HG03565 (cell line): ENCODE measurements around the gene CHST12.
"Not testable (repeated sequence)": the region's sequence is repeated elsewhere in the genome, so short reads cannot be mapped to it uniquely, and the experiment has no call there.

ENCODE experiments used
- ATAC-seq: cut with Tn5 transposase; IDR thresholded peaks from one replicate; pipeline ENCODE4 v1.9.1; 2021; ENCODE audit warnings: mild to moderate bottlenecking, moderate library complexity; ENCODE audit not compliant: unreplicated experiment

The CHST12 gene

DNA sequence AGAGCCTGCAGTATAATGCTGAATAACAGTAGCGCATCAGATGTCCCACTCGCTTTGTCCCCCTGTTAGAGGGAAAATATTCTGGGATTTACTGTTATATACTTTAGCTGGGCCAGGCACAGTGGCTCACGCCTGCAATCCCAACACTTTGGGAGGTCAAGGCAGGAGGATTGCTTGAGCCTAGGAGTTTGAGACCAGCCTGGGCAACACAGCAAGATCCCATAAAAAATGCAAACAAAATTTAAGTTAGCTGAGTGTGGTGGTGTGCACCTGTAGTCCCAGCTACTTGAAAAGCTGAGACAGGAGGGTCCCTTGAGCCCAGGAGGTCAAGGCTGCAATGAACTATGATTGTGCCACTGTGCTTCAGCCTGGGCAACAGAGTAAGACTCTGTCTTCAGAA is 50.4 kb downstream of the CHST12 start:
- ATAC-seq: not testable (repeated sequence)

DNA sequence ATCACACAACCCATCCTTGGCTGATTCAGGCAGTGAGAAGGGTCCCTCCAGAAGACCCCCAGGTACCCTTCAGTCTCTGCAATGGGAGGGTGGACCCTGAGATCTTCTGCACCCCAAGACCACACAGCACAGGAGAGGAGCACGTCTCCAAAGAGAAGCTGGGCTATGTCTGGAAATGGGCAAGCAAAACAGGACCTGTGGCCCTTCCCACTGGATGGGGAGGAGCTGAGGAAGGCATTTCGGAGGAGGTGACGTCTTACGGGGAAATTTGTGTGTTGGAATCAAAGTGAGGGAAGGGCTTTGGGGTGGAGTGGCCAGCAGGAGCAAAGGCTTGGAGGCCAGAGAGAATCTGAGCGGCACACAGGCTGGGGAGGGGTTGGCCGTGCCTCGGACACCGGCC is 56.3 kb downstream of the CHST12 start:
- no peak for ATAC-seq

DNA sequence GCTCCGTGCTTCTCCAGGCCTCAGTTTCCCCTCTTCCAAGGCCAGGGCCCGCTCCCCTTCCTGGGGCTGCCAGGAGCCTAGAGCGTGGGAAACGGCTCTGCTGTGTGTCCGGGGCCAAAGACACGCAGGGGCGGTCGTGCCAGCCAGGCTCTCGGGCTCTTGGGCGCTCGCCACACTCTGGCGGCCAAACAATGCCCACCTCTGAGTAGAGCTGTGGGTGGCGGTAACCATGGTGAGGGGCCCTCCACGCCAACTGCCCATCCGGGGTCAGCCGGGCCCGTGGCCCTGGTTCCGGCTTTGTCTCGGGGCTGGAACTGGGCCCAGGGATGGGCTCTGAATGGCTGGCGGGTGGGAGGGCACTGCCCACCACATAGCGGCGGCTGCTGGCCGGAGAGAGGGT is 56.8 kb downstream of the CHST12 start:
- ATAC-seq: no peak

DNA sequence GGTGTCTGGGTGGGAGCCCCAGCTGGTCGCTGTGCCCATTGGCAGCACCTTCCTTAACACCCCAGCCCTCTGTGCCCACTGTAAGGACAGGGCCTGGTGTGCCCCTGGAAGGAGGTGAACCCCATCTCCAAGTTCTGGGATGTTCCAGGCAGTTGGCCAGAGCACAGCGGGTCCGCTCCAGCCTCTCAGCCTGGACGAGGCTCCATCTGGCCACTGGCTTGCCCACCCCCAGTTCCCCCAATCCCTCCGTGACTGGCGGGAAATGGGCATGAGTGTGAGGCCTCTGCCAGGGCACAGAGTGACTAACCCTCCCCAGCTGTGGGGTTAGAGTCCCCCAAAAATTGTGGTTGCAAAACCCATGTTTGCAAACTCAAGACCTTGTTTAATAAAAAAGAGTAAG is 57.2 kb downstream of the CHST12 start:
- ATAC-seq: no peak

DNA sequence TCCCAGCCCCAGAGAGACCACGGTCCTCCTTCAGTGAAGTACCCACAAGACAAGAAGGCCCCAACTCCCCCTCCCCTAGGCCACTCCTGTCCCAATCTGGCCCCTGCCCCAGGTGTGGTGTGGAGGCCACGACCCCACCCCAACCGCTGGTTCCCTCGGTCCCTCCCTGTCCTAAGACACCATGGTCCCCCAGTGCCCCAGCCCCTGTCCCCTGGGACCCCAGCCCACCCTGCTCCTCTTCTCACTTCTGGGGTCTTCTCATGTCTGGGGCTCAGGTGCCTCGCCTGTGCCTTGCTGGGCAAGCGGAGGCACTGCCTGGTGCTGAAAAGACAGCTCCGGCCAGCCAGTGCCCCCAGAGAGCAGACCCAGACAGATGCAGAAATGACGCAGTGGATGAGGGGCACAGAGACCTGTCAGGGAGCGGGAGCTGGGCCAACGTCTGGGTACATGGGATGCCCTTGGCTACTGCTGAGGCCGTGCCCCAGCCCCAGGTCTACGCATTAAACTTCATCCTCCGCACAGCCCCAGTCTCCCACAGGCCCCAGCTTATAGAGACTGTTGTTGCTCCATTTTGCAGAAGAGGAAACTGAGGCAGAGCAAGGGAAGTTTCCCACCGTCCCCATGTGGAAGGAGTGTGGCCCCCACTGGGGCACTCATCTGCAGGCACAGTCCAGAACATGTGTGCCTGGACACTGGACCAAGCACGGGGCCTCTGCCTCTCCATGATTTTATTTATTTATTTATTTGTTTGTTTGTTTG is 58.0 kb downstream of the CHST12 start:
- ATAC-seq: no peak

DNA sequence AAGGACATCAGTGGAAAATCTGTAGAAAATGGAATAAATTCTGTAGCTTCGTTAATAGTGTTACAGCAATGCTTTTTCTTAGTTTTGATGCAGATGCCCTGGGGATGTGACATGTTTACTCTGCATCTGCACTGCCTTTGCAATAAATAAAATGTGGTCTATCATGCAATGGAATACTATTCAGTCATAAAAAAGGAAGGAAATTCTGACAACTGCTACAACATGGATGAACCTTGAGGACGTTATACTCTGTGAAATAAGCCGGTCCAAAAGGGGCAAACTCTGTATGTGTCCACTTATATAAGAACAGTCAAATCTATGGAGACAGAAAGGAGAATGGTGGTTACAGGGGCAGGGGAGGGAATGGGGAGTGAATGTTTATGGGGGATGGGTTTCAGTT is 59.3 kb downstream of the CHST12 start:
- ATAC-seq: no peak

DNA sequence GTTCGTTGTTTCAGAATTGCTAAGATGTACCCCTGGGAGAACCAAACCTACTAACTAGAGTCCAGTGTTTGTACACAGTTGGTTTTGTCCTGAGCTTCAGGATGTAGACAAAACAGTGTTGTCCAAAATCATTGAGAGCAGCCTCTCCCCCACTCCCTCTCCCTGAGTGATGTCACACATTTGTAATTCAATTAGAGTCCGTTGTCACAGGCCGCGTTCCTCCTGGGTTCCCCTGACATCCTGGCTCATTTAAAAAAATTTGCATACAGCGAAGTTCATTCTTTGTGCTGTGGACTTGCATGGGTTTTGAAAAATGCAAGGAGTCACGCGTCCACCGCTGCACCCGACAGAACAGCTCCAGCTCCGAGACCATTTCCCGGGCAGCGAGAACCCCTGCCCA is 62.5 kb downstream of the CHST12 start:
- ATAC-seq: no peak

DNA sequence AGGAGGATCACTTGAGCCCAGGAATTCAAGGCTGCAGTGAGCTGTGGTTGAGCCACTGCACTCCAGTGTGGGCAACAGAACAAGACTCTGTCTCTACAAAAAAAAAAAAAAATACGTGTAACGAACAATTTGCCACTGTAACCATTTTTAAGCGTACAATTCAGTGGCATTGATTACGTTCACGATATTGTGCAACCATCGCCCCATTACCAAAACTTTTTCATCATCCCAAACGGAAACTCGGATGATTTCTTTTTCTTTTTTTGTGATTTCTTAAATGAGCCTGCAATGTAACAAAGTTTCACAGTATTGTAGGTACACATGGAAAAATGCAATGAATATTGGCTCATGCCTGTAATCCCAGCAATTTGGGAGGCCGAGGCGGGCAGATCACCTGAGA is 63.3 kb downstream of the CHST12 start:
- no peak for ATAC-seq

DNA sequence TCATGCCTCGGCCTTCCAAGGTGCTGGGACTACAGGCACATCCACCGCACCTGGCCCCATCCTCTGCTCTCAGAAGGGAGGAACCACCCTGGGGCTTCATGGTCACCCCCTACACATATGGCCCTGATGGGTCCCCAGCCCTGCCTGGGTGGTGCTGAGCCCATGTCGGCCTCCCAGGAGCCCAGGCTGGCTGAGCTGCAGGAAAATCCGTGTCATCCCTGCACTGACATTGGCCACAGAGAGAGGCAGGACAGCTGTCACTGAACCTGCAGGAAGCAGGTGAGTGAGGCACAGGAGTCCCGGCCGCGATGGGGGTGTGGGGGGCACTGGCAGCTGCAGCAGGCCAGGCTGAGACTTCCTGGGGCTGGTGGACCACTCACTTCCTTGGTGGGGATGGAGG is 64.8 kb downstream of the CHST12 start:
- ATAC-seq: no peak

DNA sequence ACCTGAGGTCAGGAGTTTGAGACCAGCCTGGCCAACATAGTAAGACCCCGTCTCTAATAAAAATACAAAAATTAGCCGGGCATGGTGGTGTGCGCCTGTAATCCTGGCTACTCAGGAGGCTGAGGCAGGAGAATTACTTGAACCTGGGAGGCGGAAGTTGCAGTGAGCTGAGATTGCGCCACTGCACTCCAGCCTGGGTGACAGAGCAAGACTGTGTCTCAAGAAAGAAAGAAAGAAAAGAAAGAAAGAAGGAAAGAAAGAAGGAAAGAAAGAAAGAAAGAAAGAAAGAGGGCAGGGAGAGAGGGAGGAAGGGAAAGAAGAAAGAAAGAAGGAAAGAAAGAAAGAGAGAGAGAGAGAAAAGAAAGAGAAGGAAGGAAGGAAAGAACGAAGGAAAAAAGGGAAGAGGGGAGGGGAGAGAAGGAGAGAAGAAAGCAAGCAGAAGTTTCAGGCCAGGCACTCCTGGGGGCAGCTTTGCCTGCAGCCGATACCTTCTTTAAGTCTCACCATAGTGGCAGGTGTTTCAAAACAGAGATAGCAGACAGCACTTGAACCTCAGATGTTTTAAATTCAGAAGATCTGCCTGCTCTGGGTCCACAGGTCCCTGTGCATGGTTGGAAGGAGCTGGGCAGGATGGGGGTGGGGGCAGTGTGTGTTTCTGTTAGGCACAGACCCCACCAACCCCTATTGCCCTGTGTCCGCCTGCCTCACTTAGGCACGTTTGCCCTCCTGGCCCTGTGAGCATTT is 66.2 kb downstream of the CHST12 start:
- ATAC-seq: not testable (repeated sequence)

DNA sequence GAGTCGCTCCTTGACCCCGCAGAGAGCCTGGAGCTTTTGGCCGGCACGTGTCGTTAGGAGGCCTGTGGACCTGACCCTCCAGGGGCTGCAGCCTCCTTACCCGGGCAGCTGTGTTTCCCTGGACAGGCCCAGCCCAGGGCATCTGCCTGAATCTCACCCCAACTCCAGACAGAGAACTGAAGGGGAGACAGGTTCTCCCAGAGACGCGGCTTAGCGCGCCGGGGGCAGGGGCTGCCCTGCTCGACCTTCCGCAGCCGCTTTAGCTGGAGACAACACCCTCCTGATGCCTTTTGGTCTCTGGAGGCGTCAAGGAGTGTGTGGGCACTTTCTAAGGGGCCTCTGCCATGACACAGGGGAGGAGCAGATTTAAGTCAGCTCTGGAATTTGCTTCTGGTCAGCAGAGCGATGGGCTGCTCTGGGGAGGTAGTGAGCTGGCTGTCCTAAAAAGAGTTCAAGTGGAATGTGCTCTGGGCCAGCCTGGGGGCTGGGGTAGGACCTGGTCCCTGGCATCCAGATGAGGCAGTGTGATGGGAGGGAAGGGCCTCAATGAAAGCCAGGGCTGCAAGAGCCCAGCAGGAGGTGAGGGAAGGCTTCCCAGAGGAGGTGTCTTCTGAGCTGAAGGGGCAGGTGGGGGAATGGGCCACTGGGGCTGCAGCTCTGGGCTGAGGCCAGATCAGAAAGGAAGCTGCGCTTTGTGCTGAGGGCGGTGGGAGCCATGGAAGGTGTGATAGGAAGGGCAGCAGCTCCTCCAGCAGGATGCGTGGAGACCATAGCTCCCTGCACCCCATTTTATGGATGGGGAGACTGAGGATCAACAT is 67.0 kb downstream of the CHST12 start:
- ATAC-seq: no peak

DNA sequence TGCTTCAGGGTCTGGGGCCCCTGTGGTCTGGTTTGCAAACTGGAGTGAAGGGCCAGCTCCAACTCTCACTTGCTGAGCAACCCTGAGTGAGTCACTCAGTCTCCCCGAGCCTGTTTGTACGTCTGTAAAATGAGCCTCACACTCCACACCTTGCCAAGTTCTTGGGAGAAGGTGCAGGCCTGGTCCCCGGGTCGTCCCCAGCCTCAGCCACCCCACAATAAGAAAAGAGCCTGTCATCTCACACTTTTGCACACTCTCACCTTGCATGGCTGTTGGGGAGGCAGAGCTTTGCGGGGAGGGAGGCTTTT is 67.6 kb downstream of the CHST12 start:
- no peak for ATAC-seq

DNA sequence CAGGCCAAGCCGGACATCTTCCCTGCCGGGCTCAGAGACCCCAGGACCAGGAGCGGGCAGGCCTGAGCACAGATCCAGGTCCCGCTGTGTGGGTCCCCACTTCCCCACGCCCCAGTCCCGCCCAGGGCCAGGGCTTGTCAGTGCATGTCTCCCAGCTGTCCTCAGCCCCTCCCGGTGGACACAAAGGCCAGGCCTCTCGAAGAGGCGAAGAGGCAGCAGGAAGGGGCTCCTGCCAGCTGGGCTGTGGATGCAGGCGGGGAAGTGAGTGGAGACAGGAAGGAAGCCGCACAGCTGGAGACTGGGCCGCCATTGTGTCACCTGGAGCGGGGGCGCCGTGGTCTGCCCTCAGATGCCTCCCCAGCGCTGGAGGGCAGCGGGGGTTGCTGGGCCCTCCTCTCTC is 68.0 kb downstream of the CHST12 start:
- ATAC-seq: no peak

DNA sequence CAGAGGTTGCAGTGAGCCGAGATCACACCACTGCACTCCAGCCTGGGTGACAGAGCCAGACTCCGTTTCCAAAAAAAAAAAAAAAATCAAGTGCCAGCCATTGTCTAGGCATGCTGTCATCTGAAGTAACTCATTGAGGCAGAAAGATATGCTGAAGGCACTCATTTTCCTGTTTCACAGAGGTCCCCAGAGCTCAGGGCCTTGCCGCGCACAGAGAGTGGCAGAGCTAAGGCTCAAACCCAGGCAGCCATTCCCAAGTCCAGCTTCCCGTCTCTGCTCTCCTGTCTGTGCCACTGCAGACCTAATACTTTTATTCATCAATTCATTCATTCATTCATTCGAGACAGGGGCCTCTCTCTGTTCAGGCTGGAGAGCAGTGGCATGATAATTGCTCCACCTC is 69.3 kb downstream of the CHST12 start:
- ATAC-seq: no peak

DNA sequence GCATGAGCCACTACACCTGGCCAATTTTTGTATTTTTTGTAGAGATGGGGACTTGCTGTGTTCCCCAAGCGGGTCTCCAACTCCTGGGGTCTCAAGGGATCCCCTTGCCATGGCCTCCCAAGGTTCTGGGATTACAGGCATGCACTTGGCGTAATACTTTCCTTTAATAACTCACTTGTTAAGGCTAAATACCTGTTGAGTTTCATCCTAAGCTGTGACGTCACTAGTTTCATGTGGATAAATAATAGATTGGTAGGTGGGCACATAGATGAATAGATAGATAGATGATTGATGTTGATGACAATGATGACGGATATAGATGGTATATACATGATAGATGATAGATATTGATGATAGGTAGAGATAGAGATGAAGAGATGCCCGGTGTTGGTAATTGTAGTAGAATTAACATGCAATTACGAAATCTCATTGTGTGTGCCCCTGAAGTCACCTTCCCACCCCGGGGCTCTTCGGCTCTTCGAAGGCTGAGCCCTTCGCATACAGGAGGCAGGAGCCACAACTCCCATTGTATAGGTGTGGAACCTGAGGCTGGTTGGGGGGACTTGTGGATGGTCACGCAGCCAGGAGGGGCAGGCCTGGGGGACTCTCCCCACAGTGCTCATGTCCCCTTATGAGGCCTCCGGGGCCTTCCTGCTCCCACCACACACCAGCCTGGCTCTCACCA is 70.2 kb downstream of the CHST12 start:
- ATAC-seq: no peak

DNA sequence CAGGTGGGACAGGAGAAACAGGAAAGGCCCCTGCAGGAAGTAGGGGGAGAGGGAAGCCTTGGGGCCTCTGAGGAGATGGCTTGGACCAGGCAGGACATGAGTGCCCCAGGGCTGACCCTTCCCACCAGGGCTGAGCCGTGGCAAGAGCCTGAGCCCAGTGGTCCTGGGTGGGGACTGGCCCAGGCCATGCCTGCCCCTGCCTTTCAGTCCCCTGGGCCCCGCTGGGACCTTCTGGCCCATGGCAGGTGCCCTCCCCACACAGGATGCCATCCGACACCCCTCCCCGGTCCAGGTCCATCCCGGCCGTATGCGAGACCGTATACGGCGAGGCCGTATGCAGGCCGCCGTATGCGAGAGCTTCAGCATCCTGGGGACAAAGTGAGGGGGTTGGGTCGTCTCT is 70.8 kb downstream of the CHST12 start:
- ATAC-seq: no peak

DNA sequence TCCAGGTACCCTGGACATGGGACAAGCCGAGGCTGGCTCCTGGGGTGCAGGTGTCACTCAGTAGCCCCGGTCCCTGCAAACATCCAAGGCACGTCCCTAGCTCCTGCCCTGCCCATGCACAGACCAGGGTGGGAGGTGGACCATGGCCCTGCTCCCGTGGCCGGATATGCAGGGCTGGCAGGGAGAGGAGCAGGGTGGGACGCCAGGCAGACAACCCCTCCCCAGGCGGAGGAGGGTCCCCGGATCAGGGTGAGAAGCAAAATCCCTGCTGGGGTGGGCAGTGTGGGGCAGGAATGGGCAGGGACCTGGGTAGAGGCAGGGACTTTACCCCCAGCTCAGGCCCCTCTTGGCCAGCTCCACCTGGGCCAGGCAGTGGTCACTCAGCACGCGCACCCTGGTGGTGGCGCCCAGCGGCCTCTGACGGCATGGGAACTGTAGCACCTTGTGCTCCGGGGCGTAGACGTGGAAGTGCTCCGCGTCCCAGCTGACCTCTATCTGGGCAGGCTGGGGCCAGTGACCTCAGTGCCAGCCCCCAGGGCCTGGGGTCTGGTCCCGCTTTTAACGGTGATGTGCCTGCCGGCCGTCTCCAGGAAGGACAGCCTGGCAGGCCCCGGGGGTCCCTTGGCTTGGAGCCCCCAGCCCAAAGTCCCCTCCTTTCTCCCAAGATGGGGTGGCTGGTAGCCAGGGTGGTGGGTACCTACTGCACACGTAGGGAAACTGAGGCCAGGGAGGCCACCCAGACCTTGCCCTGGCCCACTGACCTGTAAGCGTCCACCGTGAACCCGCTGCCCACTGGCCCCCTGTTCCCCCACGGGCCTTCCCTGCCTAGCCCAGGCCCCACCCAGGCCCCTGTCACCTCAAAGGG is 71.6 kb downstream of the CHST12 start:
- no peak for ATAC-seq

DNA sequence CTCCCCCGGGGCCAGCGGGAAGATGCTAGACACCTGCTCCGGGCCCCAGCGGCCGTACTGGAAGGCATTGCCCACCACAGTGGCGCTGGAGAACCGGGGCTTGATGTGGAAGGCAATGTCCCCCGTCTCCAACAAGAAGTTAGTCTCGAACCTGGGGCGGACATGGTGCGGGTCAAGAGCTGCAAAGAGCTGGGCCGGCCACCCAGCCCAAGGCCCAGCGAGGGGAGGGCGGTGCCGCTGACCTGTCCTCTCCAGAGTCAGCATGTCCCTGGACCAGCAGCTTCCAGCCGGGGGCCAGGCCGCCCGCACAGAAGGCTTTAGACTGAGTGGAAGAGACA is 72.2 kb downstream of the CHST12 start:
- ATAC-seq: no peak

DNA sequence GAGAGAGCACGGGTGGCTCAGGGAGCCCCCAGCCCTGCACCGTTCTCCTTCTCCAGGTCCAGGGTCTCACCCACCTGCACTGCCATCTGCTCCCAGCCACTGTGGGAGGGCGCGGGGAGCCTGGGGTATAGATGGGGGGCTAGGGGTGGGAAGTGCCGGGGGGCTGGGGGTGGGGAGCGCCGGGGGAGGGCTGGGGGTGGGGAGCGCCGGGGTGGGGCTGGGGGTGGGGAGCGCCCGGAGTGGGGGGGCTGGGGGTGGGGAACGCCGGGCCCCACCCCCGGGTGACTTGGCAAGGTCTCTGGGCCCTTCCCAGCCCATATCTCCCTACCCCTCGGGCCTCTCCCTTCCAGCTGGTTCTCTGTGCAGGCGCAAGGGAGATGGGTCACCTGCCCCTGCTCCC is 72.9 kb downstream of the CHST12 start, which contains the start of gene GRIFIN:
TSS of gene GRIFIN (minus strand) at position 101 of the 400 bp plus-strand sequence. CDS start at position 86, 15 bp downstream.
- no peak for ATAC-seq

DNA sequence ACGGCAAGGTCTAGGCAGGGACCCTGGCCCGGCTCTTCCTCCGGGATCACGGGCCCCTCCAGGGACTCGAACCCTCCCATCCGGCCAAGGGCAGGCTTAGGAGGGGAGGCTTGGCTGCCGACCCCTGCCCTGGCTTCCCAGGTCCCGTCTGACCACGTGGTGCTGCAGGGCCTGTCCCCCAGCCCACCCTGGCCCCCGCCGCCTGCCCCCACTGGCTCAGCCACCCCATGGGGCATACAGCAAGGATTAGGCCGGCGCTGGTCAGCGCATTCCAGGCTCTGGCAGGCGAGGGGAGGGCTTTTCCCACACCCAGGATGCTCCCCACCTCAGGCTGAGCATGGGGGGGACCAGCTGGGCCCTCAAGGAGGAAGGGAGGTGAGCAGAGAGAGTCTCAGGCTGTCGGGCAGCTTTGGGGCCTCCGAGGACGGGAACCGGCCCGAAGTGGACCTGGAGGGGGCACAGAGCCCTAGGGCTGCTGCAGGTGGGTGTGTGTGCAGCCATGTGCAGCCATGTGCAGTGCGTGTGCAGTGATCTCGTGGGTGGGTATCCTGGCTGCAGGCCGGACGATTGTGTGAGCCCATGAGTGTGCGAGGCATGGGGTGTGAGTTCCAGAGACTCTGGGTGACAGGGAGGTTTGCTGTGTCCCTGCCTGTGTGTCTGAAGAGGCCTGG is 73.5 kb downstream of the CHST12 start:
- ATAC-seq: no peak
